Lower lobe of right lung (tissue), 2 donors: ENCODE results near the gene PTPN6. TPM values are rescaled to one million over a fixed set of nuclear protein-coding genes. Genes with fewer than 3 reads are reported as not detected.
A peak's percentile ranks its signal among the peaks of the same experiment; 100 is the strongest.

ENCODE experiments used
- ATAC-seq, 2 donors: fragments of 200-7000 bp; cut with Tn5 transposase; one replicate each; pipeline ENCODE4 v1.9.1; 2020 to 2022; ENCODE audit warnings: mild to moderate bottlenecking in 2 of 2, moderate library complexity in 2 of 2
- DNase-seq: peaks from one replicate; pipeline ENCODE4 v3.0.0-alpha.2; 2020
- H3K27ac ChIP-seq: fragments of 200-600 bp; one replicate; pipeline ENCODE4 v1.8.0; 2022
- H3K27me3 ChIP-seq: fragments of 200-600 bp; one replicate; pipeline ENCODE4 v1.8.0; 2022; ENCODE audit warnings: low read depth
- H3K36me3 ChIP-seq: fragments of 200-600 bp; one replicate; pipeline ENCODE4 v1.8.0; 2022; ENCODE audit warnings: mild to moderate bottlenecking
- H3K4me1 ChIP-seq: fragments of 200-600 bp; one replicate; pipeline ENCODE4 v1.8.0; 2022
- H3K4me3 ChIP-seq: fragments of 200-600 bp; one replicate; pipeline ENCODE4 v1.8.0; 2022; ENCODE audit warnings: mild to moderate bottlenecking
- H3K9me3 ChIP-seq: fragments of 200-600 bp; one replicate; pipeline ENCODE4 v1.8.0; 2022
- intact Hi-C: fragments of 100-400 bp; cut with DNase I; formaldehyde crosslinking; loops from one replicate; pipeline ENCODE4 v1.11.0; 2022
- total RNA-seq: library from RNA; stranded (reverse); fragmentation: NEBNext Ultra II Directional; extraction: Animal tissue kit (Norgen Biotek cat#: 25700); gene quantifications from one replicate; pipeline ENCODE4 v1.2.1, GENCODE V29; 2021
- TF ChIP-seq, protein P1 (sequence below): fragments of 200-600 bp; IDR thresholded peaks from one replicate; pipeline ENCODE4 v1.8.0; 2022; ENCODE audit warnings: antibody characterized with exemption, mild to moderate bottlenecking
- donor health status: DM: no; HTN: yes; CAD: no; lungs with severe emphysema.

The PTPN6 gene
- total RNA-seq, 1 donor from 2014 or later: 209 TPM

DNA sequence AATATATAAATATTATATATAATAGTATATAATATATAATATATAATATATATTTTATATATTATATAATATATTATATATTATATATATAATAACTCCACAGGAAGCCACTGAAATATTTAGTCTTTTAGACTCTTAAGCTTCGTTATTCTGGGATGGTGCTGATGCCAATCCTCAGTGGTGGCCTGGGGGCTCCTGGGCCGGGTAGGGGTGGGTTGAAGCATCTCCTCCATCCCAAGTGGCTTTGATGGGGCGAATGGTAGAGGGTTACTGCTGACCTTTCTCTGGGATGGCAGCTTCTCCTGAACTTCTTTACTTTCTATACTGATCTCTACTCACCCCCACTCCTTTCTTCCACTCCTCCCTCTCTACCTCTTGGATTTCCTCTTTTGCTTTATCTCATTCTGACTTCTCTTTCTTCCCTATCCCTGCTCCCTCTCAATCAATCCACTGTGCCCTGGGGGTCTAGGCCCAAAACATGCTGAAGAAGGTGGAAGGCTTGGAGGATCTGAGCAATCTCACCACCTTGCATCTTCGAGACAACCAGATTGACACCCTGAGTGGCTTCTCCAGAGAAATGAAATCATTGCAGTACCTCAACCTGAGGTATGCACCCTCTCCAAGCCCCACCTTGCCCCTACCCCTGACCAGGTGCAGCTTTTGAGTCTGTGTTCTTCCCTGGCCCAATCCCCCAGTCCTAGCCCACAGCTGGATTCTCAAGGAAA is 41.6 kb upstream of the PTPN6 start:
- TF ChIP-seq, protein P1, sequence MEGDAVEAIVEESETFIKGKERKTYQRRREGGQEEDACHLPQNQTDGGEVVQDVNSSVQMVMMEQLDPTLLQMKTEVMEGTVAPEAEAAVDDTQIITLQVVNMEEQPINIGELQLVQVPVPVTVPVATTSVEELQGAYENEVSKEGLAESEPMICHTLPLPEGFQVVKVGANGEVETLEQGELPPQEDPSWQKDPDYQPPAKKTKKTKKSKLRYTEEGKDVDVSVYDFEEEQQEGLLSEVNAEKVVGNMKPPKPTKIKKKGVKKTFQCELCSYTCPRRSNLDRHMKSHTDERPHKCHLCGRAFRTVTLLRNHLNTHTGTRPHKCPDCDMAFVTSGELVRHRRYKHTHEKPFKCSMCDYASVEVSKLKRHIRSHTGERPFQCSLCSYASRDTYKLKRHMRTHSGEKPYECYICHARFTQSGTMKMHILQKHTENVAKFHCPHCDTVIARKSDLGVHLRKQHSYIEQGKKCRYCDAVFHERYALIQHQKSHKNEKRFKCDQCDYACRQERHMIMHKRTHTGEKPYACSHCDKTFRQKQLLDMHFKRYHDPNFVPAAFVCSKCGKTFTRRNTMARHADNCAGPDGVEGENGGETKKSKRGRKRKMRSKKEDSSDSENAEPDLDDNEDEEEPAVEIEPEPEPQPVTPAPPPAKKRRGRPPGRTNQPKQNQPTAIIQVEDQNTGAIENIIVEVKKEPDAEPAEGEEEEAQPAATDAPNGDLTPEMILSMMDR: no peak
- no peak overlapping the region for H3K4me3 ChIP-seq
- H3K9me3 ChIP-seq: no peaks in the 10 kb centered on the region
- no peak overlapping the region for H3K27ac ChIP-seq
- DNase-seq (peak; percentile 4), ATAC-seq (no peak)
- intact Hi-C loops: no loop called here
- peaks cover 5% of the 10 kb centered on the region for H3K36me3 ChIP-seq
- peaks cover 14% of the 10 kb centered on the region for H3K4me1 ChIP-seq
- no peaks in the 10 kb centered on the region for H3K27me3 ChIP-seq

DNA sequence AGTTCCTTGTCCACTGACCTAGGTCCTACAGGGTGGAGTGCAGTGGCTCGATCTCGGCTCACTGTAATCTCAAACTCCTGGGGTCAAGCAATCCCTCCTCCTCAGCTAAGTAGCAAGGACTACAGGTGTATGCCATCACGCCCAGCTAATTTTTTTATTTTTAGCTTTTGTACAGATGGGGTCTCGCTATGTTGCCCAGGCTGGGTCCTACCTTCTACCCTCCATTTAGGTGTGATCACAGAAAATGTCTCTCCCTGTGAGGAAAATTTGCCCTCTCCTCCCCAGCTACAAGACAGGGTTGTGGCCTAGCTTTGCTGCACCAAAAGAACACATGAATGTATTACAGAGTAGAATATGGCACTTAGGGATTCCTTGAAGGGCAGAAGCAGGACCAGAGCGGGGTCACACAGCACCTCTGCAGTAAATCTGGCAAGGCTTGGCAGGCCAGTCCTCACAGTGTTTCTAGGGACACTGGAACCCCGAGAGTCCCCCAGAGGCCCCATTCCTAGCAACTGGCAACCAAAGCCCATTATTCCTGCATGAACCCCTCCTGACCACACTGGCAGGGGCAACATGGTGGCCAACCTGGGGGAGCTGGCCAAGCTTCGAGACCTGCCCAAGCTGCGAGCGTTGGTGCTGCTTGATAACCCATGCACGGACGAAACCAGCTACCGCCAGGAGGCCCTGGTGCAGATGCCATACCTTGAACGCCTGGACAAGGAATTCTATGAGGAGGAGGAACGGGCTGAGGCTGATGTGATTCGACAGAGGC is 38.8 kb upstream of the PTPN6 start:
- DNase-seq: peak; percentile 47
- no peak overlapping the region for H3K4me3 ChIP-seq
- peaks cover 15% of the 10 kb centered on the region for H3K4me1 ChIP-seq
- H3K36me3 ChIP-seq: peaks cover 6% of the 10 kb centered on the region
- H3K9me3 ChIP-seq: no peaks in the 10 kb centered on the region
- intact Hi-C loops: no loop called here
- no peak for ATAC-seq
- TF ChIP-seq, protein P1: no peak
- peaks cover 4% of the 10 kb centered on the region for H3K27me3 ChIP-seq
- H3K27ac ChIP-seq: no peak overlapping the region

DNA sequence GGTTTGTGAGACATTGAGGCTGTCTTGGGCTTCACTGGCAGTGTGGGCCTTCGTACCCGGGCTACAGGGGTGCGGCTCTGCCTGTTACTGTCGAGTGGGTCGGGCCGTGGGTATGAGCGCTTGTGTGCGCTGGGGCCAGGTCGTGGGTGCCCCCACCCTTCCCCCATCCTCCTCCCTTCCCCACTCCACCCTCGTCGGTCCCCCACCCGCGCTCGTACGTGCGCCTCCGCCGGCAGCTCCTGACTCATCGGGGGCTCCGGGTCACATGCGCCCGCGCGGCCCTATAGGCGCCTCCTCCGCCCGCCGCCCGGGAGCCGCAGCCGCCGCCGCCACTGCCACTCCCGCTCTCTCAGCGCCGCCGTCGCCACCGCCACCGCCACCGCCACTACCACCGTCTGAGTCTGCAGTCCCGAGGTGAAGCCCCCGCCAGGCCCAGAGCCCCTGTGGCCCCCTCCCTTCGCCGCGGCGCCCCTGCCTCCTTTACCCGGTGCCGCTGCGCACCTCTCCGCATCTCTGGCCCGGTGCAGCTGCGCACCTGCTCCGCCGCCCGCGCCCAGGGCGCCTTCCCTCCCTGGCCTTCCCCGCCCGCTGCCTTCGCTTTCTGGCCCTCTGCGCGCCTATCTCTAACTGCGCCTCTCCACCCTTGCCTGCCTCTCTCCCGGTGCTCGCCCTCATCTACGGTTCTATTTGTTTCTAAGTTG is 36.8 kb upstream of the PTPN6 start, which contains the start of gene ENO2:
ENO2 (plus strand) TSS at position 335 of the 701 bp plus-strand sequence. CDS start 1,253 bp downstream, outside the sequence.
- TF ChIP-seq, protein P1: no peak
- ATAC-seq (peak; percentile 91 to 95), DNase-seq (peak; percentile 82)
- H3K9me3 ChIP-seq: no peaks in the 10 kb centered on the region
- H3K27ac ChIP-seq: peak within 1 kb of the TSS; percentile 76
- peak within 1 kb of the TSS; percentile 83 for H3K4me3 ChIP-seq
- H3K27me3 ChIP-seq: peaks cover 4% of the 10 kb centered on the region
- peaks cover 15% of the 10 kb centered on the region for H3K4me1 ChIP-seq
- intact Hi-C loops: no loop called here
- H3K36me3 ChIP-seq: peaks cover 11% of the 10 kb centered on the region

DNA sequence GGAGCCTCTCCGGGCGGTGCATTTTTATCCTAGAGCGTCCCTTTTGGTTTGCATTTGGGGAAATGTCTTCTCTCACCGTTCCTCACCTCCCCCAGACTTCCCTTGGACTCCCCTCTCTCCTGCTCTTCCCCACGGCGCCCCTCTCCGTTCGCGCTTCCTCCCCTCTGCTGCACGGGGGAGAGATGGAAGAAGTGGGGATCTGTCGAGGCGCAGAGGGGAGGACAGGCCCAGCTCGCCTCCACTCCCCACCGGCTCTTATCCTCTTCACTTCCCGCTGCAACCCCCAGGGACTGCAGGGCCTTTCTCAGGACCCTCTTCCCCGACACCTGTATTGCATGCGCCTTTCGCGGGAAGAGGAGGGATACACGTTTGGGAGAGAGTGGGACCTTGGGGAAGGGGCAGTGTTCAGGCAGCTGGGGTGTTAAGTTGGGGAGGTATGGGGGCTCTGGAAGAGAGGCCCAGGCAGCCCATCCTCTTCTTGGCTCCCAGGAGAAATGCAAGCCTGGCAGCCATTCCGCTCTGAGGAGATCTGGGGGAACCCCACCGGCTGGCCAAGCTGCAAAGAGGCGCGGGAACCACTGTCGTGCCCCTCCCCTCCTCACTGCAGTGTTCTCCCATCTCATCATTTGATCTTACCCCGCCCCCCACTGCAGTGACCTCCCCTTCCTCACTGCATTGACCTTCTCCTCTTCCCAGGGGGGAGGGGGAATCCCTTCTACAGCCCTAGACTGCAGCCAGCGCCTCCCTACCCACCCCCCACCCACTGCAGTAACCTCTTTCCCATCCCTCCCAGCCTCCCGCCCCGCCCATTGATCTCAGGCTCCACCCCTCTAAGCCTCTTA is 36.0 kb upstream of the PTPN6 start:
- TF ChIP-seq, protein P1: no peak
- ATAC-seq (peak; percentile 5 to 24), DNase-seq (peak; percentile 49)
- Histone ChIP-seq H3K4me3 (peak overlapping the region; percentile 83), H3K27me3 (peaks cover 4% of the 10 kb centered on the region), H3K27ac (peak overlapping the region; percentile 76), H3K9me3 (no peaks in the 10 kb centered on the region), H3K36me3 (peaks cover 16% of the 10 kb centered on the region), H3K4me1 (peaks cover 15% of the 10 kb centered on the region)
- intact Hi-C loops: no loop called here
